Spinal cord (tissue), 10 donors: ENCODE measurements around the gene CDK18. TPM values are rescaled to one million over a fixed set of nuclear protein-coding genes. Genes with fewer than 3 reads are reported as not detected.

Experiments
- DNase-seq, 6 donors: peaks; one replicate each; pipeline versions ENCODE4 v3.0.0 to v3.0.0-alpha.2; 2013 to 2015; ENCODE audit warnings: low spot score in 6 of 6, low read depth in 4 of 6
- H3K27ac ChIP-seq: one replicate; pipeline ENCODE4 v1.5.1; 2013; ENCODE audit warnings: low read depth, low read length, control low read depth
- H3K27me3 ChIP-seq: one replicate; pipeline ENCODE4 v1.6.1; 2013; ENCODE audit warnings: low read length; ENCODE audit not compliant: control insufficient read depth, insufficient read depth
- H3K36me3 ChIP-seq: one replicate; pipeline ENCODE4 v1.6.1; 2013; ENCODE audit warnings: low read length; ENCODE audit not compliant: control insufficient read depth, insufficient read depth
- H3K4me1 ChIP-seq: one replicate; pipeline ENCODE4 v1.6.1; 2013; ENCODE audit warnings: low read length; ENCODE audit not compliant: control insufficient read depth, insufficient read depth
- H3K4me3 ChIP-seq: one replicate; pipeline ENCODE4 v1.5.1; 2013; ENCODE audit warnings: low read depth, low read length, control low read depth
- H3K9me3 ChIP-seq: one replicate; pipeline ENCODE4 v1.6.1; 2013; ENCODE audit warnings: low read length; ENCODE audit not compliant: control insufficient read depth, insufficient read depth
- WGBS: methylation state at CpG from one replicate; pipeline ENCODE4 v1.1.5; 2013; ENCODE audit warnings: missing lambda C conversion rate; ENCODE audit not compliant: insufficient coverage; 5-methylcytosine and 5-hydroxymethylcytosine counted together
- polyA plus RNA-seq, 2 donors: library from polyadenylated mRNA; unstranded; fragments of 120-200 nt; gene quantifications; one replicate each; pipeline ENCODE4 v1.2.1, GENCODE V29; 2013; ENCODE audit not compliant: insufficient read length in 2 of 2
- total RNA-seq, 2 donors: library from RNA; depleted of rRNA in 1 of 2; stranded (reverse); fragments of 120-200 nt in 1 of 2; fragments of >200 nt in 1 of 2; gene quantifications; one replicate each; pipeline versions ENCODE4 v1.2.3 to v1.2.4, GENCODE V29; 2013 to 2014
- donor health status: healthy.

CDK18 gene
- total and polyA plus RNA-seq, 4 donors, result 11.6 to 139 (median 66.2) TPM

- Histone ChIP-seq H3K9me3 (no peaks in the 10 kb centered on the region), H3K4me3 (no peak overlapping the region), H3K27ac (no peak overlapping the region), H3K27me3 (peaks cover 35% of the 10 kb centered on the region), H3K36me3 (no peaks in the 10 kb centered on the region), H3K4me1 (peaks cover 23% of the 10 kb centered on the region)
- WGBS, result 52% methylated on average over 4 of the region's 4 CpGs
- no peak for DNase-seq
Measured at GRCh38 chr1:205571747-205572146, 67.3 kb downstream of the CDK18 start.

GRCh38 chr1:205572421-205572820, 68.0 kb downstream of the CDK18 start:
- H3K4me3 ChIP-seq, result no peak overlapping the region
- H3K27ac ChIP-seq, result no peak overlapping the region
- no peaks in the 10 kb centered on the region for H3K9me3 ChIP-seq
- WGBS, result 85% methylated on average over 1 of the region's 1 CpG
- H3K4me1 ChIP-seq, result peaks cover 23% of the 10 kb centered on the region
- H3K27me3 ChIP-seq, result peaks cover 29% of the 10 kb centered on the region
- H3K36me3 ChIP-seq, result no peaks in the 10 kb centered on the region
- DNase-seq, result no peak

GRCh38 chr1:205575294-205575885, 70.9 kb downstream of the CDK18 start:
- 71% methylated on average over 1 of the region's 1 CpG for WGBS
- DNase-seq, result no peak

DNA sequence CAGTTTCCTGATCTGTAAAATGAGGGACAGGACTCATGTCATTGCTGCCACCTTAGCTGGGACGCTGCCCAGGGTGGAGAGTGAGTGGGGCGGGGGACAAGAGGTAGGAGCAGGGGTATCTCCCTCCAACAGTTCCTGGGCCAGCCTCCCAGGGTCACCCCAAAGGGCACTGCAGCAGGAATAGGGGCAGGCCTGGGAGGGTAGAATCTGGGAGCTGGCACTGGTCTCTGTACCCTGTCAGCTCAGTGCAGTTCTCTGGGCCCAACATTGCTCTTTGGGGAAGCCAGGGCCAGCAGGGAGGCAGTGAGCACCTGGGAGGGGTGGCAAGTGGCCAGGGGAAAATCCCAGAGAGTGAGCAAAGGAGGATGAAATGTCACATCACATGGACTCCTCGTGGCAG, 71.5 kb downstream of the CDK18 start:
- Histone ChIP-seq H3K27ac (no peak overlapping the region), H3K4me3 (no peak overlapping the region), H3K36me3 (peaks cover 3% of the 10 kb centered on the region), H3K9me3 (no peaks in the 10 kb centered on the region), H3K27me3 (peaks cover 5% of the 10 kb centered on the region), H3K4me1 (no peaks in the 10 kb centered on the region)
- WGBS, result 100% methylated on average over 2 of the region's 3 CpGs
- no peak for DNase-seq

More at GRCh38 chr1:205575294-205575885, 70.9 kb downstream of the CDK18 start:
- H3K27ac ChIP-seq, result no peak overlapping the region
- H3K36me3 ChIP-seq, result peaks cover 3% of the 10 kb centered on the region
- H3K27me3 ChIP-seq, result peaks cover 6% of the 10 kb centered on the region
- no peaks in the 10 kb centered on the region for H3K9me3 ChIP-seq
- H3K4me3 ChIP-seq, result no peak overlapping the region
- no peaks in the 10 kb centered on the region for H3K4me1 ChIP-seq

- no peak for DNase-seq
- Histone ChIP-seq H3K36me3 (peaks cover 3% of the 10 kb centered on the region), H3K27me3 (peaks cover 3% of the 10 kb centered on the region), H3K27ac (no peak overlapping the region), H3K4me3 (no peak overlapping the region), H3K4me1 (peaks cover 6% of the 10 kb centered on the region), H3K9me3 (no peaks in the 10 kb centered on the region)
- 68% methylated on average over 19 of the region's 22 CpGs for WGBS
Measured at GRCh38 chr1:205576805-205577761, 72.6 kb downstream of the CDK18 start.

GRCh38 chr1:205577874-205578658, 73.6 kb downstream of the CDK18 start:
- Histone ChIP-seq H3K27ac (no peak overlapping the region), H3K4me3 (no peak overlapping the region), H3K27me3 (peaks cover 3% of the 10 kb centered on the region), H3K4me1 (peaks cover 9% of the 10 kb centered on the region), H3K36me3 (peaks cover 3% of the 10 kb centered on the region), H3K9me3 (no peaks in the 10 kb centered on the region)
- DNase-seq, result no peak
- WGBS, result 55% methylated on average over 10 of the region's 13 CpGs

DNA sequence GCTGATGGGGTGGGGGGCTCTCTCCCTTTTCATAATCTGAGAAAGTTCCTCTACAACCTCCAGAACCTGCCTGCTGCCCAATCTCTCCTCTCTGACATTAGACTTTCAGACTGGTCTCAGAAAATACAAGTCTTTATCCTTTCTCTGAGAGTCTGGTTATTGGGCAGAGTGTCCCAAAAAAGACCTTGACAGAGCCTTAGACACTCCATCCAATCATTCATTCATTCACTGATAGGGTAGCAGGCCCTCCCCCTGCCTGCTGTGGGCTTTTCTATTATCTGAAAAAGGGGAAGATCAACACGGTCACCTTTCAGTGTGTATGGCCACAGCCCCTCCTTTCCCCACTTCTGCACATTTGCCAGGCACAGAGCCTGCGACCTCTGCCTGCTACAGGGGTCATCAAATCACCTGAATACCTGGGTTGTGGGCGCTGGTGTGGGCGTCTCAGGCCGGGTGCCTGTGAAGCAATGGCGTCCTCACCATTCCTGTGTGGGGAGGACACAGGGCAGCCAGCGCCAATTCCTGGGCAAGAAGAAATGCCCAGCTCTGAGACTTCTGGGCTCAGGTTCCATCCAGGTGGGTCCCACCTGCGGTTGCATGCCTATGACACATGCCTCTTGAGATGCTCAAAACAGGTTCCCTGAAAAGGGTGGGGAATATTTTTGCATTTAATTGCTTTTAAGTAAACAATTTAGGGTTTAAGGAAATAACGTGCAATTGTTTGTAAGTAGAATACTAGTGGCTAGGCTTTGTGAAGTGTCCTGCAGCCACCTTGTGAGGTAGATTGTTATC, 74.5 kb downstream of the CDK18 start:
- Histone ChIP-seq H3K27me3 (peaks cover 3% of the 10 kb centered on the region), H3K9me3 (no peaks in the 10 kb centered on the region), H3K4me3 (no peak overlapping the region), H3K27ac (no peak overlapping the region), H3K4me1 (peaks cover 9% of the 10 kb centered on the region), H3K36me3 (peaks cover 3% of the 10 kb centered on the region)
- WGBS, result 77% methylated on average over 8 of the region's 9 CpGs
- DNase-seq, result no peak

DNA sequence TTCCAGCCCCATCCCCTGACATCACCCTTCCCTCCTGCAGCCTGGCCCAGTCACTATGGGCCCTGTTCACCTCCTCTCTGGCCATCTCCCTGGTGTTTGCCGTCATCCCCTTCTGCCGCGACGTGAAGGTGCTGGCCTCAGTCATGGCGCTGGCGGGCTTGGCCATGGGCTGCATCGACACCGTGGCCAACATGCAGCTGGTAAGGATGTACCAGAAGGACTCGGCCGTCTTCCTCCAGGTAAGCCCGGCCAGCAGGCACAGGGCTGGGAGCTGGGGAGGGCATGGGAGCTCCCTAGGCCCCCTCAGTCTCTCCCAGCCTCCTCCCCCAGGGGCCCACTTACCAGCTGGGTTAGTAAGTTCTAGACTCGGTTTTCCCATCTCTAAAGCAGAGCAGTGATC, 75.2 kb downstream of the CDK18 start:
- peaks cover 9% of the 10 kb centered on the region for H3K4me1 ChIP-seq
- peaks cover 3% of the 10 kb centered on the region for H3K27me3 ChIP-seq
- WGBS, result 77% methylated on average over 9 of the region's 12 CpGs
- no peak overlapping the region for H3K4me3 ChIP-seq
- peaks cover 3% of the 10 kb centered on the region for H3K36me3 ChIP-seq
- no peak overlapping the region for H3K27ac ChIP-seq
- no peaks in the 10 kb centered on the region for H3K9me3 ChIP-seq
- DNase-seq, result no peak
